NCI-H510A treated with DMSO at 0.1 percent for 48 hours (cell line): ENCODE data around the gene DZIP1L.

Experiments
- DNase-seq: peaks from one replicate; lab custom pipeline; 2025; lab: John Stamatoyannopoulos, UW

The DZIP1L gene

GRCh38 chr3:138068579-138069174, 46.7 kb downstream of the DZIP1L start:
- DNase-seq, result peak; percentile 20

GRCh38 chr3:138068046-138068445, 47.4 kb downstream of the DZIP1L start:
- no peak for DNase-seq

- no peak for DNase-seq
Observed at GRCh38 chr3:138066972-138067371, 48.4 kb downstream of the DZIP1L start.

- DNase-seq, result no peak
Observed at GRCh38 chr3:138066383-138066782, 49.0 kb downstream of the DZIP1L start.

GRCh38 chr3:138065949-138066348, 49.5 kb downstream of the DZIP1L start:
- DNase-seq, result no peak

GRCh38 chr3:138063416-138063815, 52.0 kb downstream of the DZIP1L start:
- DNase-seq, result no peak

GRCh38 chr3:138062626-138063025, 52.8 kb downstream of the DZIP1L start:
- no peak for DNase-seq

GRCh38 chr3:138062037-138062436, 53.4 kb downstream of the DZIP1L start:
- no peak for DNase-seq

- DNase-seq, result no peak
Observed at GRCh38 chr3:138060792-138061191, 54.6 kb downstream of the DZIP1L start.

- no peak for DNase-seq
Observed at GRCh38 chr3:138059261-138059660, 56.1 kb downstream of the DZIP1L start.

- no peak for DNase-seq
Observed at GRCh38 chr3:138057384-138057783, 58.0 kb downstream of the DZIP1L start.

GRCh38 chr3:138054057-138054456, 61.4 kb downstream of the DZIP1L start:
- no peak for DNase-seq

- DNase-seq, result peak; percentile 20
Observed at GRCh38 chr3:138051947-138052802, 63.2 kb downstream of the DZIP1L start.

- DNase-seq, result no peak
Observed at GRCh38 chr3:138049157-138049919, 66.1 kb downstream of the DZIP1L start.

- no peak for DNase-seq
Observed at GRCh38 chr3:138047596-138048158, 67.7 kb downstream of the DZIP1L start.

- no peak for DNase-seq
Observed at GRCh38 chr3:138046955-138047354, 68.5 kb downstream of the DZIP1L start.

- no peak for DNase-seq
Observed at GRCh38 chr3:138046085-138046484, 69.3 kb downstream of the DZIP1L start.

- no peak for DNase-seq
Observed at GRCh38 chr3:138043266-138044029, 72.0 kb downstream of the DZIP1L start.

GRCh38 chr3:138042043-138042442, 73.4 kb downstream of the DZIP1L start:
- no peak for DNase-seq

GRCh38 chr3:138038725-138039462, 76.5 kb downstream of the DZIP1L start:
- no peak for DNase-seq

GRCh38 chr3:138036572-138036971, 78.8 kb downstream of the DZIP1L start:
- no peak for DNase-seq
